Neural progenitor cell (in vitro differentiated cells): ENCODE results near the gene TBC1D14. TPM values are rescaled to one million over a fixed set of nuclear protein-coding genes. Genes with fewer than 3 reads are reported as not detected.

Experiments used
- DNase-seq: peaks from one replicate; pipeline ENCODE4 v3.0.0-alpha.2; 2016; ENCODE audit warnings: low spot score
- H2AFZ ChIP-seq: fragments of 200-600 bp; sonication (generic); replicated peaks from 2 replicates; pipeline ENCODE4 v1.6.1; 2016; ENCODE audit warnings: antibody characterized with exemption
- H3F3A ChIP-seq: fragments of 200-600 bp; sonication (generic); 2 replicates; pipeline ENCODE4 v1.6.1; 2016; ENCODE audit warnings: antibody characterized with exemption, low read depth
- H3K27ac ChIP-seq: fragments of 200-600 bp; sonication (generic); 2 replicates; pipeline ENCODE4 v1.5.1; 2016; ENCODE audit warnings: mild to moderate bottlenecking
- H3K27me3 ChIP-seq: fragments of 200-600 bp; sonication (generic); 2 replicates; pipeline ENCODE4 v1.6.1; 2016; ENCODE audit warnings: mild to moderate bottlenecking, moderate library complexity
- H3K36me3 ChIP-seq: fragments of 200-600 bp; sonication (generic); 2 replicates; pipeline ENCODE4 v1.5.1; 2016
- H3K4me1 ChIP-seq: fragments of 200-600 bp; sonication (generic); 2 replicates; pipeline ENCODE4 v1.6.1; 2016; ENCODE audit warnings: mixed run types
- H3K4me2 ChIP-seq: fragments of 200-600 bp; sonication (generic); 2 replicates; pipeline ENCODE4 v1.6.1; 2016
- H3K4me3 ChIP-seq: fragments of 200-600 bp; sonication (generic); 2 replicates; pipeline ENCODE4 v1.5.1; 2016
- H3K79me2 ChIP-seq: fragments of 200-600 bp; sonication (generic); 2 replicates; pipeline ENCODE4 v1.6.1; 2016; ENCODE audit warnings: low read depth
- H3K9ac ChIP-seq: fragments of 200-600 bp; sonication (generic); 2 replicates; pipeline ENCODE4 v1.6.1; 2016
- H3K9me3 ChIP-seq: fragments of 200-600 bp; sonication (generic); 2 replicates; pipeline ENCODE4 v1.5.1; 2016; ENCODE audit warnings: low read depth
- H4K20me1 ChIP-seq: fragments of 200-600 bp; sonication (generic); 2 replicates; pipeline ENCODE4 v1.6.1; 2016; ENCODE audit warnings: low read depth
- H3K27ac Mint-ChIP-seq: 3 replicates; pipeline ENCODE4 v1.8.0; 2021; ENCODE audit warnings: mixed read lengths
- H3K27me3 Mint-ChIP-seq: 2 replicates; pipeline ENCODE4 v1.8.0; 2022; ENCODE audit warnings: low read depth, mild to moderate bottlenecking, inconsistent platforms, moderate library complexity, mixed read lengths; ENCODE audit not compliant: insufficient read depth
- H3K36me3 Mint-ChIP-seq: 3 replicates; pipeline ENCODE4 v1.8.0; 2021; ENCODE audit warnings: mixed read lengths
- H3K4me1 Mint-ChIP-seq: 3 replicates; pipeline ENCODE4 v1.8.0; 2021; ENCODE audit warnings: mixed read lengths
- H3K4me3 Mint-ChIP-seq: 3 replicates; pipeline ENCODE4 v1.8.0; 2021; ENCODE audit warnings: mild to moderate bottlenecking, moderate library complexity, mixed read lengths
- H3K9me3 Mint-ChIP-seq: 3 replicates; pipeline ENCODE4 v1.8.0; 2020; ENCODE audit warnings: mixed read lengths
- CTCF ChIP-seq: fragments of 200-600 bp; sonication (generic); IDR thresholded peaks from 2 replicates; pipeline ENCODE4 v1.5.1; 2017; ENCODE audit warnings: antibody characterized with exemption, mild to moderate bottlenecking
- EZH2 ChIP-seq: fragments of 200-600 bp; sonication (generic); IDR thresholded peaks from 2 replicates; pipeline ENCODE4 v1.6.1; 2017; ENCODE audit warnings: antibody characterized with exemption, mild to moderate bottlenecking, moderate library complexity
- EZH2phosphoT487 ChIP-seq: fragments of 200-600 bp; sonication (generic); IDR thresholded peaks from 2 replicates; pipeline ENCODE4 v1.6.1; 2017; ENCODE audit warnings: antibody characterized with exemption
- total RNA-seq: library from RNA; depleted of rRNA; stranded (reverse); fragments of >200 nt; gene quantifications from 2 replicates; pipeline ENCODE4 v1.2.3, GENCODE V29; 2015; ENCODE audit warnings: low replicate concordance

Gene TBC1D14
- total RNA-seq, 1 donor from 2014 or later: 47.9 TPM

- peaks cover 21% of the 10 kb centered on the region for H3F3A ChIP-seq
- H3K27ac Mint-ChIP-seq: peak overlapping the region; percentile 9
- H3K9me3 ChIP-seq: no peaks in the 10 kb centered on the region
- H4K20me1 ChIP-seq: peaks cover 69% of the 10 kb centered on the region
- no peaks in the 10 kb centered on the region for H3K27me3 Mint-ChIP-seq
- H3K27ac ChIP-seq: peak overlapping the region; percentile 25
- H3K36me3 Mint-ChIP-seq: no peaks in the 10 kb centered on the region
- no peaks in the 10 kb centered on the region for H3K36me3 ChIP-seq
- TF ChIP-seq CTCF (no peak), EZH2 (no peak), EZH2phosphoT487 (no peak)
- no peak overlapping the region for H2AFZ ChIP-seq
- H3K4me3 Mint-ChIP-seq: no peak overlapping the region
- peaks cover 40% of the 10 kb centered on the region for H3K4me1 Mint-ChIP-seq
- peak overlapping the region; percentile 31 for H3K4me2 ChIP-seq
- no peak overlapping the region for H3K4me3 ChIP-seq
- DNase-seq: no peak
- H3K4me1 ChIP-seq: peaks cover 28% of the 10 kb centered on the region
- no peak overlapping the region for H3K9ac ChIP-seq
- H3K9me3 Mint-ChIP-seq: peaks cover under 1% of the 10 kb centered on the region
- peaks cover 92% of the 10 kb centered on the region for H3K79me2 ChIP-seq
- H3K27me3 ChIP-seq: no peaks in the 10 kb centered on the region
Observed at GRCh38 chr4:6955261-6955911, 45.8 kb downstream of the TBC1D14 start.

- H3K79me2 ChIP-seq: peaks cover 89% of the 10 kb centered on the region
- H3K27ac Mint-ChIP-seq: no peak overlapping the region
Observed at GRCh38 chr4:6956087-6956433, 46.4 kb downstream of the TBC1D14 start.

GRCh38 chr4:6956434-6957147 lies 47.0 kb downstream of the TBC1D14 start:
- Mint-ChIP-seq H3K9me3 (no peaks in the 10 kb centered on the region), H3K4me3 (no peak overlapping the region), H3K27ac (no peak overlapping the region), H3K27me3 (peaks cover 2% of the 10 kb centered on the region), H3K36me3 (no peaks in the 10 kb centered on the region), H3K4me1 (peaks cover 48% of the 10 kb centered on the region)
- no peaks in the 10 kb centered on the region for H3K36me3 ChIP-seq
- TF ChIP-seq CTCF (no peak), EZH2phosphoT487 (no peak), EZH2 (no peak)
- H3K4me1 ChIP-seq: peaks cover 36% of the 10 kb centered on the region
- H3K9me3 ChIP-seq: no peaks in the 10 kb centered on the region
- no peak overlapping the region for H3K4me2 ChIP-seq
- no peak overlapping the region for H2AFZ ChIP-seq
- H3F3A ChIP-seq: peaks cover 25% of the 10 kb centered on the region
- H4K20me1 ChIP-seq: peaks cover 81% of the 10 kb centered on the region
- DNase-seq: no peak
- H3K79me2 ChIP-seq: peaks cover 89% of the 10 kb centered on the region
- no peak overlapping the region for H3K27ac ChIP-seq
- H3K27me3 ChIP-seq: no peaks in the 10 kb centered on the region
- H3K9ac ChIP-seq: no peak overlapping the region
- H3K4me3 ChIP-seq: no peak overlapping the region

More at GRCh38 chr4:6956087-6956433, 46.4 kb downstream of the TBC1D14 start:
- Histone ChIP-seq H3K27ac (no peak overlapping the region), H2AFZ (no peak overlapping the region), H3K27me3 (no peaks in the 10 kb centered on the region), H3K4me3 (no peak overlapping the region), H3K36me3 (no peaks in the 10 kb centered on the region), H3K4me1 (peaks cover 33% of the 10 kb centered on the region), H4K20me1 (peaks cover 76% of the 10 kb centered on the region), H3K9me3 (no peaks in the 10 kb centered on the region), H3K4me2 (no peak overlapping the region), H3K9ac (no peak overlapping the region), H3F3A (peaks cover 21% of the 10 kb centered on the region)
- no peaks in the 10 kb centered on the region for H3K36me3 Mint-ChIP-seq
- TF ChIP-seq CTCF: no peak
- H3K9me3 Mint-ChIP-seq: no peaks in the 10 kb centered on the region
- H3K27me3 Mint-ChIP-seq: no peaks in the 10 kb centered on the region
- H3K4me3 Mint-ChIP-seq: no peak overlapping the region
- no peak for DNase-seq
- H3K4me1 Mint-ChIP-seq: peaks cover 45% of the 10 kb centered on the region
